NCI-H128 (cell line): ENCODE measurements around the gene PRKACG.
"Not testable (repeated sequence)": the region's sequence is repeated elsewhere in the genome, so short reads cannot be mapped to it uniquely, and the experiment has no call there.

Source experiments
- DNase-seq: peaks from one replicate; lab custom pipeline; 2025; ENCODE audit not compliant: unreplicated experiment; lab: John Stamatoyannopoulos, UW

Gene PRKACG

DNA sequence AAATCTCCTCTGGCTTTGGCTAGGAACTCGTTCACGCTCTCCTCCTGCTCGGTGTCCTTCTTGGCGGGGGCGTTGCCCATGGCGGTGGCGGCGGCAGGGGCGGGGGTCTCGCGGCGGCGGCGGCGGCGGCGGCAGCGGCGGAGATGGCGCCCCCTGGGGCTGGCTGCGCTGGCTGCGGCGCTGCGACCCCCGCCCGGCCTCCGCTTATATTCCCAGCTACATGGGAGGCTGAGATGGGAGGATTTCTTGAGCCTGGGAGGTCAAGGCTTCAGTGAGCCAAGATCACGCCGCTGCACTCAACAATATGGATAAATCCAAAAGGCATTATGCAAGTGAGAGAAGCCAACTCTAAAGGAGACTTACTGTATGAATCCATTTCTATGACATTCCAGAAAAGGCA, at the start of gene PRKACG:
TSS of gene PRKACG (minus strand) at position 101 of the 400 bp plus-strand sequence. CDS start at position 80, 21 bp downstream.
- no peak for DNase-seq

GRCh38 chr9:69062195-69062594, 48.3 kb upstream of the PRKACG start:
- DNase-seq, result no peak

GRCh38 chr9:69060766-69061165, 46.9 kb upstream of the PRKACG start:
- DNase-seq, result no peak

- DNase-seq, result no peak
Observed at GRCh38 chr9:69058101-69058500, 44.2 kb upstream of the PRKACG start.

DNA sequence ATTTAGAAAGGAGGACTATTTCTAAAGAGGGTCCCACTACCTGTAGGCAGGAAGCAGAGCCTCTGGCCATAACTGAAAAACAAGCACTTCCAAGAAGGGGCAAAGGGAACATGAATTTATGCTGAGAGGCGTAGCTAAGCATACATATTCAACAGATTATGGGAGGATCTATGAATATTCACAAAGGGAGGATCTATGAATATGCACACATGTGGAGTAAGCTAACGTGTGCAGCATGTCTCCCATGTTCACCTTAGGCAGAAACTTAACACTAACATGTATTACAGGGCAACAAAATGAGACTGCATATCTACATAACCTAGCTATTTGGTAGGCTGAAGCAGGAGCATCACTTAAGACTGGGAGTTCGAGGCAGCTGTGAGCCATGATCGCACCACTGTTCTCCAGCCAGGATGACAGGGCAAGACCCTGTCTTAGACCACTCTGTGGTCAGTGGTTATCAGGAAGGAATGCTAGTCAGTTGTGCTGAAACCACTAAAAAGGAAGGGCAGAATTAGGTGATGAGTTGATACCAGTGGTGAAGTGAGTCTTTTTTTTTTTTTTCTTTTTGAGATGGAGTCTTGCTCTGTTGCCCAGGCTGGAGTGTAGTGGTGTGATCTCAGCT, 42.4 kb upstream of the PRKACG start:
- no peak for DNase-seq

DNA sequence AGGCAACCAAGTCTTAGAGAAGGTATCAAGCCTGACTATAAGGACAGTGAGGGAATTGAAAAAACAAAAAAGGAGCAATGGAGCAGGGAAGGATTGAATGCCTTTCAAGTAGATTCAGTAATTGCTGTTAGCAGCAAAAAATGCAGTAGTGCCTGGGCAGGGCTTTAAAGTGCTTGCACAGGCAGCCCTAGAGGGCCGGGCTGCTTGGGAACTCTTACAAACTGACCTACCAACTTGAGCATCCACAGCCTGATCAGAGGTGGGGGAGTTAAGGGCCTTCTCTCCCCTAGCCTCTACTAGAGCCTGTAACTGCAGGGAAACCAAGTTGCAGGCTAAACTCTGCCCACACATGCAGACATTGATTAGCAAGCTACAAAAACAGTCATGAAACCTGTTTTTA, 41.1 kb upstream of the PRKACG start:
- DNase-seq, result no peak

GRCh38 chr9:69050936-69051335, 37.0 kb upstream of the PRKACG start:
- DNase-seq, result not testable (repeated sequence)

DNA sequence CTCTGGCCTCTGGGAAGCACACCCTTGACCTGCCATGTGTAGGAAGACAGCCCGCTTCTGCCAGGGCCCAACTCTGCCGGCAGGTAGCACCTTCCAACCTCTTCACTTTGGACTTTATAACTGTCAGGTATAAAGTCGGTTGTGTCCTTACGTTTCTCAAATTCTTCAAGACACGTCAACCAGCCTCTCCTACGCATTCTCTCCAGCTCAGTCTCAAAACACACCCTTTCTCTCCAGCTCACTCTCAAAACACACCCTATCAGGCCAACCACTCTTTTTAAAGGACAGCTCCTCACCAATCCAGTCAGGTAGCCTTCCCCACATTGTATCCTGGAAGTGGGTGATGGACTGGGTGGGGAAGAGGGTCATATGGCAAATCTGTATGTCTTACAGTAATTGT, 35.2 kb upstream of the PRKACG start:
- no peak for DNase-seq

GRCh38 chr9:69047371-69047770, 33.5 kb upstream of the PRKACG start:
- no peak for DNase-seq

DNA sequence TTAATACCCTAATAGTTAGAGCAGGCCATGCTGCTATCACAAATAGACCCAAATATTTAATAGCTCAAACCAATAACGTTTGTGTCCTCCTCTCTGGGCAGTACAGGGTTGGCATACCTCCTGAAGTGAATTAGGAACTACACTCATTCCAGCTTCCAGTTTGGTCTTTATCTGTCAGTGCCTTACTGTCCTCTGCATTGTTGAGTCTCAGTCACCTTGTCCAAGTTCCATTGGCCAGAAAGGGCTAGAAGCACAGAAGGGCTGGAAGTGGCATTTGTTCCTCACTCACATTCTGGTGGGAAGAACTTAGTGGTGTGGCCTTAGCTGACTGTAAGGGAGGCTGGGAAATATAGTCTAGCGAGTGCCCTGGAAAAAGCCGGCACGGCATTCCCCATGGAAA, 32.8 kb upstream of the PRKACG start:
- DNase-seq, result no peak

DNA sequence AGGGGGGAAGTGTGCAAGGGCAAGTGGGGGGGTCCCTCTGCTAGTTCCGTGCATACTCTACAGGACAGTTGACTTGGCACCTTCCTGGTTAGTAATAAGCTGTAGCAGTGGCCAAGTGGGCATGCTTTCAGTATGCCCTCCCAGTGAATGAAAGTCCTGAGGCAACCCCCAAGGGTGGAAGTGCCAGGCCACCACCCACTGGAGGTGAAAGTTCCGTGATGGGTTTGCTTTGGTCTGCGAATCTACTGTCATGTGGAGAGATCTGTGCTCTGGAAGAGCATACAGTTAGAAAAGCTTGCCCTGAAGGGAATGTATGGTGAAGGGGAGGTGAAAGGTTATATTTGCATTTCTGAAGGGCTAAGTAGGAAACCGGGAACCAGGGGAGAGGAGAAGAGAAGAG, 31.9 kb upstream of the PRKACG start:
- no peak for DNase-seq

GRCh38 chr9:69044240-69045219, 30.6 kb upstream of the PRKACG start:
- DNase-seq, result no peak

GRCh38 chr9:69040646-69041045, 26.7 kb upstream of the PRKACG start:
- DNase-seq, result no peak

DNA sequence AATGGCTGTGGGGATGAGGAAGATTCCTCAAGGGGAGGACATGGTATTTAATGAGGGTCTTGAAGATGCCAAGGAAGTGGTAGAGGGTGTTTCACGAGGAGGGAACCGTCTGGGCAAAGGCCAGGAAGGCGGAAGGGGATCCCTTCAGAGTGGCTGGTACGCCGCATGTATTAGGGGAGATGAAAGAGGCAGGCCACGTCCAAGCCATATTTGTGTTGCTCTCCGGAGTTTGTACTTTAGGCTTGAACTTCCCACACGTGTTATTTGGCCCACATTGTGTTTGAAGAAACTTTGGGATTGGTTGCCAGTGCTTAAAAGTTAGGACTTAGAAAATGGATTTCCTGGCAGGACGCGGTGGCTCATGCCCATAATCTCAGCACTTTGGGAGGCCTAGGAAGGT, 22.9 kb upstream of the PRKACG start:
- no peak for DNase-seq

DNA sequence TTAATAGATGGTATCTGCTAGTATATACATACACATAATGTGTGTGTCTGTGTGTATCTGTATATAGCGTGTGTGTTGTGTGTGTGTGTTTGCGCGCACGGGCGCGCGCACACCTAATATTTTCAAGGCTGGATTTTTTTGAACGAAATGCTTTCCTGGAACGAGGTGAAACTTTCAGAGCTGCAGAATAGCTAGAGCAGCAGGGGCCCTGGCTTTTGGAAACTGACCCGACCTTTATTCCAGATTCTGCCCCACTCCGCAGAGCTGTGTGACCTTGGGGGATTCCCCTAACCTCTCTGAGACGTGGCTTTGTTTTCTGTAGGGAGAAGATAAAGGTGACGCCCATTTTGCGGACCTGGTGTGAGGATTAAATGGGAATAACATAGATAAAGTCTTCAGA, 22.4 kb upstream of the PRKACG start:
- no peak for DNase-seq

- DNase-seq, result peak; percentile 23
Observed at GRCh38 chr9:69035438-69036308, 21.8 kb upstream of the PRKACG start, which contains the start of gene FXN. Gene FXN, plus strand, starts transcription at chr9:69035752. Its CDS starts 31 bp downstream, at chr9:69035783.

- DNase-seq, result no peak
Observed at GRCh38 chr9:69034071-69034470, 20.2 kb upstream of the PRKACG start.

- DNase-seq, result no peak
Observed at GRCh38 chr9:69030851-69031645, 17.1 kb upstream of the PRKACG start.

GRCh38 chr9:69029535-69029934, 15.6 kb upstream of the PRKACG start:
- DNase-seq, result no peak

GRCh38 chr9:69028754-69029153, 14.8 kb upstream of the PRKACG start:
- no peak for DNase-seq
